GM19463 (cell line): ENCODE results near the gene ZNF692.
"Not testable (repeated sequence)": the region's sequence is repeated elsewhere in the genome, so short reads cannot be mapped to it uniquely, and the experiment has no call there.

Source experiments
- ATAC-seq: cut with Tn5 transposase; IDR thresholded peaks from one replicate; pipeline ENCODE4 v1.9.1; 2021; ENCODE audit warnings: mild to moderate bottlenecking, moderate library complexity; ENCODE audit not compliant: unreplicated experiment

Gene ZNF692, protein sequence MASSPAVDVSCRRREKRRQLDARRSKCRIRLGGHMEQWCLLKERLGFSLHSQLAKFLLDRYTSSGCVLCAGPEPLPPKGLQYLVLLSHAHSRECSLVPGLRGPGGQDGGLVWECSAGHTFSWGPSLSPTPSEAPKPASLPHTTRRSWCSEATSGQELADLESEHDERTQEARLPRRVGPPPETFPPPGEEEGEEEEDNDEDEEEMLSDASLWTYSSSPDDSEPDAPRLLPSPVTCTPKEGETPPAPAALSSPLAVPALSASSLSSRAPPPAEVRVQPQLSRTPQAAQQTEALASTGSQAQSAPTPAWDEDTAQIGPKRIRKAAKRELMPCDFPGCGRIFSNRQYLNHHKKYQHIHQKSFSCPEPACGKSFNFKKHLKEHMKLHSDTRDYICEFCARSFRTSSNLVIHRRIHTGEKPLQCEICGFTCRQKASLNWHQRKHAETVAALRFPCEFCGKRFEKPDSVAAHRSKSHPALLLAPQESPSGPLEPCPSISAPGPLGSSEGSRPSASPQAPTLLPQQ

DNA sequence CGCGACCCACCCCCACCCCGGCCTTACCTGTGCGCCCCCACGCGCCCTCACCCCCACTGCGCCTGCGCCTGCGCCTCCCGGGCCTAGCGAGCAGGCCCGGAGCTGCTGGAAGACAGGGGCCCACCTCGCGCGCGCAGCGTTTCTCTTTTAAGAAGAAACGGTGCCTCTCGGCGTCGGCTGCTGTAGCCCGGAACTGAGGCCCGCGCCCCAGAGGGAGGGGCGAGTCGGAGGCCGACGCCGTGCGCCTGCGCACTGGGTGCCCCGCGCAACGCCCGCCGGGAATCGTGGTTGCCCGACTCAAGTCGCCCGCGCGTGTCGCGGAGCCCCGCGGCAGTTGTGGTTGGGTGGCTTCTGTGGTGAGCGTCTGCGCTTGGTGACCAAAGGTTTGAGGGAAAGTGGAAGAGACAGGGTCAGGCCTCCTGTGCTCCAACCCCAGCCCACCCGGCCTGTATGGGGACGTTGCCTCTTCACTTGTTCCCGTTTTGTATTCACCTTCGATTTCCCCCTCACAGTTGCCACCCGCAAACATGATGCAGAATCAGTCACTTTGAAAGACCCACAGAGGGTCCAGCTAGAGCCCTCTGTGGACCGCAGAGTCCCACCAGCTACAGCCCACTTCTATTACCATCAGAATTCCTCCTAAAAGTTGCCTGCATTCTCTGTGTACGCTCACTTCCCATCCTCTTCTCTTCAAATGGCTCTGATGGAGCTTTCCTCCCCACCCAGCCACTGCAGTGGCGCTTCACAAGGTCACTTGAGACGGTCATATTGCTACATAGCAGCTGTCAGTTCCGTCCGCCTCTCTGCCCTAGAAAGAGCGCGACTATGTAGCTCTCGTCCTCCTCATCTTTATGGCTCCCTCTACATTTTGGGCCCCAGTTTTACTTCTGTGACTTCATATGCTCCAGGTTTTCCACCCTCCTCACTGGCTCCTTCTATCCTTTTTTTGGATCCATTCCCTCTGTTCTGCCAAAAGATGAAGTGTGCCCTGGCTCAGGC, at the start of gene ZNF692:
ZNF692 (minus strand) TSS at position 195 of the 999 bp plus-strand sequence. CDS start 776 bp downstream, outside the sequence.
- ATAC-seq = peak; percentile 81

DNA sequence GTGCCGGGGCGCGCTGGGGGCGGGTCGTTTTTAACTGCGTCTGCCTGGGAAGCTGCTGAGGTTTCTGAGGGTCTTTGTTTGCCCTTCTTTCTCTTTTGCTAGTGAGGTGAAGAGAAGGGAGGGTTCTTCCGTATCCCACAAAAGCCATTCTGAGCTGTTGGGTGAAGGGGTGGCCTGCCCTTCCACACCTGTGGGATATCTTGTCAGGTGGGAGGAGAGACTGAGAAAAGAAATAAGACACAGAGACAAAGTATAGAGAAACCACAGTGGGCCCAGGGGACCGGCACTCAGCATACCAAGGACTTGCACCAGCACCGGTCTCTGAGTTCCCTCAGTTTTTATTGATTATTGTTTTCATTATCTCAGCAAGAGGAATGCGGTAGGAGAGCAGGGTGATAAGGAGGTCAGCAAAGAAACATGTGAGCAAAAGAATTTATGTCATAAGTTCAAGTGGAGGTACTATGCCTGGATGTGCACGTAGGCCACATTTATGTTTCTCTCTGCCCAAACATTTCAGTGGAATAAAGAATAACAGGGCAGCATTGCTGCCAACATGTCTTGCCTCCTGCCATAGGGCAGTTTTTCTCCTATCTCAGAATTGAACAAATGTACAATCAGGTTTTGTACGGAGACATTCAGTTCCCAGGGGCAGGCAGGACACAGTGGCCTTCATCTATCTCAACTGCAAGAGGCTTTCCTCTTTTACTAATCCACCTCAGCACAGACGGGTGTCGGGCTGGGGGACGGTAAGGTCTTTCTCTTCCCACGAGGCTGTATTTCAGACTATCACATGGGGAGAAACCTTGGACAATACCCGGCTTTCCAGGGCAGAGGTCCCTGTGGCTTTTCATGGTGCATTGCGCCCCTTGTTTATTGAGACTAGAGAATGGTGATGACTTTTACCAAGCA, 48.1 kb upstream of the ZNF692 start:
- ATAC-seq = peak; percentile 14

DNA sequence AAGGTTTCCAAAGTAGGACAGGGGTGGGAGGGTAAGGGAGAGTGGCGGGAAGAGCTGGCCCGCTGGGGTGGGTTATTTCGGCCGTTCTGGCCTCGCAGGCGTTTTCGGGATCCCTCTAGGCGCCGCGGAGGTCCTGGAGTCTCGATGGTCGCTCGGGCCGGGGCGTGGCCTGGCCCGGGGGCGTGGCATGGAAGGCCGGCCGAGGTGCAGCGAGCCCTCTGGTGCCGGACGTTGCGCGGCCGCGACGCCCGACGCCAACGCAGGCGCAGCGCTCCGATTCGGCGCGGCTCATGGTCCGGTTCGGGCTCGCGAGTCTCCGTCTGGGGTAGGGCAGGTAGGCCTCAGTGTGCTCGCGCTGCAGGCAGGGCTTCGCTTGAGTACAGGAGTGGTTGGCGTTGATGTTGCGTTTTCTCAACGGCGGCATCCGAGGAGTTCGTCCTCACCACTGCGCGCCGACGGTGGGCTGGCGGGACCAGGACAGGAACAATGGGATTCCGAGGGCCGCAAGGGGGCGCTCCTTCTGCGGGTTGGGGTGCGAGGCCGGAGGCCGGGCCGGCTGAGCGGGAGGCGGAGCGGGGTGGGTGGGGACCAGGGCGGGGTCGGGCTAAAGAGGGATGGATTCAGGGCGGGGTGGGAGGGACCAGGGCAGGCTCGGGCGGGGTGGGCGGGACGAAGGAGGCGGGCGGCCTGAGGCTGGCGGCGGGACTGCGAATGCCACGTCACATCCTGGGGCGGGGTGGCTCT, 47.3 kb upstream of the ZNF692 start, which contains the start of gene PGBD2:
PGBD2 (plus strand) TSS at position 227 of the 744 bp plus-strand sequence. CDS start 7,628 bp downstream, outside the sequence.
- ATAC-seq = peak; percentile 88

DNA sequence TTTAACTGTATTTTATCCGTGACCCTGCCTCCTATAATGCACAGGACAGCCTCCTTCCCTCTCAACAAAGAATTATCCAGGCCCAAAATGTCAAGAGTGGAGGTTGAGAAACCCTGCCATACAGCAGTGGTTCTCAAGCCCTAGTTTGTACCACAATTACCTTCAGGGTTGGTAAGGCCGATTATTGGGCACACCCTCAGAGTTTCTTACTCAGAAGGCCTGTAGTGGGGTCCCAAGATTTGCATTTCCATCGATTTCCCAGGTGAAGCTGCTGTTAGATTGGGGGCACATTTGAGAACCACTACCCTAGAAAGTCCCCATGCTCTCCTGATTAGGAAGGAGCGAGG, 46.8 kb upstream of the ZNF692 start:
- no peak for ATAC-seq

DNA sequence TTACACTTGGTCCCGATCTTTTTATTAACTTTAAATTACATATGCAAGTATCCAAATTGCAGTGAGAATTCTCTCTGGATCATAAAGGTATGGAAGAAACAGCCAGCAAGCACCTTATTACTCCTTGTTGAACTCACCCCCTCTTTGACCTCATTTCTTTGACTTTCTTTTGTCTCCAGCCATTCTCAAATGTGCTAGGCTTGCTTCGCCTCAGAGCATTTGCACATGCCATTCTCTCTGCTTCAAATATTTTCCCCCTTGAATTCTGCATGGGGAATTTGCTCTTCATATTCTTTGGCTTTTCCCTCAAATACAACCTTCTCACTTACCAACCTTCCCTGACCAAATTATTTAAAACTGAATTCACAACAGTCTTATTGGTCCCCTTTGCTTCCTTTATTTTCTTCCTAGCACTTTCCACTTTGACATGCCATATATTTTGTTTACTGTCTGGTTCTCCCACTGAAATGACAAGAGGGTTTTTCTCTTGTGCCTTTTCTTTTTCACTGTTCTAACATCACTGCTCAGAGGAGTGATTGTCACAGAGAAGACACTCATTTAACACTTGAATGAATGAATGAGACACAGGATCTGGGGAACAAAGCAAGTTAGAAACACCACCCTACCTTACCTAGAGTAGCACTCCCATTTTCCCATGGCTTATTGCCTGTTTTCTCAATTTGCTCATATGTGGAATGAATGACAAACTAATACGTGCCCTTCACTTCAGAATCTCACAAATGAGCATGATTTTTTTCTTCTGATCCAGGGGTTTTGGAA, 45.7 kb upstream of the ZNF692 start:
- ATAC-seq = no peak

DNA sequence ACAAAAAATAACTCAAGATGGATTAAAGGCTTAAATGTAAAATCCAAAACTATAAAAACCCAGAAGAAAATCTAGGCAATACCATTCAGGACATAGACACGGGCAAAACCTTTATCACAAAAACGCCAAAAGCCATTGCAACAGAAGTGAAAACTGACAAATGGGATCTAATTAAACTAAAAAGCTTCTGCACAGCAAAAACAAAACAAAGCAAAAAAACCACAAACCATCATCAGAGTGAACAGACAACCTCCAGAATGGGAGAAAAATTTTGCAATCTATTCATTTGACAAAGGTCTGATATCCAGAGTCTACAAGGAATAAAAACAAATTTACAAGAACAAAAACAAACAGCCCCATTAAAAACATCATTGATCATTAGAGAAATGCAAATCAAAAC, 42.7 kb upstream of the ZNF692 start:
- ATAC-seq = no peak

DNA sequence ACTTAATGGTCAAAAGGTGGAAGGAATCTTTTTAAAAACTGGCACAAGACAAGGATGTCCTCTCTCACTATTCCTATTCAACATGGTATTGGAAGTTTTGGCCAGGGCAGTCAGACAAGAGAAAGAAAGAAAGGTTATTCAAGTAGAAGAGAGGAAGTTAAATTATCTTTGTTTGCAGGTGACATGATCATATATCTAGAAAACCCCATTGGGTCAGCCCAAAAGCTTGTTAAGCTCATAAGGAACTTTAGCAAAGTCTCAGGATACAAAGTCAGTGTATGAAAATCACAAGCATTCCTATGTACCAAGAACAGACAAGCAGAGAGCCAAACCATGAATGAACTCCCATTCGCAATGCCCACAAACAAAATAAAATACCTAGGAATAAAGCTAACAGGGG, 41.8 kb upstream of the ZNF692 start:
- no peak for ATAC-seq

DNA sequence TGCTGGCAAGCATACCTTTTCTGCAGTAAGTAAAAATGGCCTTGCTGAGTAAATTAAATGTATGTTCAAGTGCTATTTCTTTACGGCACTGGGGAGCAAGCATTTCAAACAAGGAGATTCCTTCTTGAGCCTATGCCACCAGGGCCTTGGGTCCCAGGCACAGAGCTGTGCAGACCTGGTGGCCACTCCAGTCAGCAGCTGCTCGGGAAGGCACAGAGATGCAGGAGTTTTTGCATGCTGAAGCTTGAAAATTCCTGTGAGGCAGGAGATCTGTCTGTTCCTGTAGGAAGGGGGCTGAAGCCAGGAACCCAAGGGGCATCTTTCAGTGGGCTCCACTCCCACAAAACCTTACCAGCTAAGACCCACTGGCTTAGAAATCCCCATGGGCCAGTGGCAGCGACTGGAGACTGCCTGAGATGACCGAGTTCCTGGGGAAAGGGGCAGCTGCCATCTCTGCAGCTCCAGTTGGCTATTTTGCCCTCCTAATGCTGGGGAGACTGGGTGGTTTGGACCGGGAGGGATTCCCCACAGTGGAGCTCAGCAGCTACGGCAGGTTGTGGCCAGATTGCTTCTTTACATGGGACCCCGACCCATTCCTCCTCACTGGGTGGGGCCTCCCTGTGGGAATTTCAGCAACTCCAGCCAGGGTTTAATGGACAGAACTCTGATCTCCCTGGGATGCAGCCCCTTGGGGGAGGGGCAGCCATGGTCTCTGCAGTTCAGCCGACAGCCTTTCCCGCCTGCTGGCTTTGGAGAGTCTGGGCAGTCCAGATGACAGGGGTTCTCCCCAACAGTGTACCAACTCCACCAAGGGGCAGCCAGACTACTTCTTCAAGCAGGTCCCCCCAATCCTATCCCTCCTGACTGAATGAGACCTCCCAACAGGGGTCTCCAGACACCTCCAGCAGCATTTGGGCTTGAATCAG, 38.8 kb upstream of the ZNF692 start:
- no peak for ATAC-seq

DNA sequence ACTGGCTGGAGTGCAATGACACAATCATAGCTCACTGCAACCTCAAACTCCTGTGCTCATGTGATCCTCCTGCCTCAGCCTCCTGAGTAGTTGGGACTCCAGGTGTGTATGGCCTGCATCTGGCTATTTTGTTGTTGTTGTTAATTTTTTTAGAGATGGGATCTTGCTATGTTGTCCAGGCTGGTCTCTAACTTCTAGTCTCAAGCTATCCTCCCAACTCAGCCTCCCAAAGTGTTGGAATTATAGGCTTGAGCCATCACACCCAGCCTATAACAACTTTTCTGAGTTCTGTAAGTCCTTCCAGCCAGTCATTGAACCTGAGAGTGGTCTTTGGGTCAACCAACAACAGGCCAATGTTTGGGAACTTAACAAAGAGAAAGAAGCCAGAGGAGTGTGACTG, 36.0 kb upstream of the ZNF692 start:
- ATAC-seq = no peak

DNA sequence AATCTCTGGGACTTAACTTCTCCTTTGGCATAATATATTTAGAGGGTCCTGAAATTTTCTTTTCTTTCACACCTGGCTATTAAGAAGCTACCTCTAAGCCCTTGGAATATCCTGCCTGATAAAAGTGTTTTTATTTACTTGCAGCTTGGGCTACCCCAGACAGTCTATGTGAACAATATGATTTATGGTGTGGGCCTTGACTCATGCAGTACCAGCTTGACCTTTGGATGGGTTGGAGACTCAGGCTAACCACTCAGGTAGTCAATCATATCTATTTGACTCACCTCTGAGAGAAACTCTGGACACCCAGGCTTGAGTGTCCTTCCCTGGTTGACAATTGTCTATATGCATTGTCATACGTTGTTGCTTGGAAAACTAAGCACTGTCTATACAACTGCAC, 33.7 kb upstream of the ZNF692 start:
- no peak for ATAC-seq

DNA sequence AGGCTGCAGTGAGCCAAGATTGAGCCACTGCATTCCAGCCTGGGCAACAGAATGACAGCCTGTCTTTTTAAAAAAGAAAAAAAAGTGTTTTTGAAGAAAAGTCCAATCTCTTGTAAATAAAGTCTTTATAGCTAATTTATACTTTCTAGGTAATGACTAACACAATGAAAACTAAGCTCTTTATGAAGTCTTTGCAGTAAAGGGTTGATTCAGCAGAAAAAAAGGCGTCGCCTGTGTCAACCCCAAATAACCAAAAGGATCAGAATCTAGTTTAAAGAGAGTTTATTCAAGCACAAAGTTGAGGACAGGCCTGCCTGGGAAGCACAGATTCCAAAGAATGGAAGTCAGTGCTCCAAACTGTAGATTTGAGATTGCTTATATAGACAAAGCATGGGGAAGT, 32.9 kb upstream of the ZNF692 start:
- no peak for ATAC-seq

DNA sequence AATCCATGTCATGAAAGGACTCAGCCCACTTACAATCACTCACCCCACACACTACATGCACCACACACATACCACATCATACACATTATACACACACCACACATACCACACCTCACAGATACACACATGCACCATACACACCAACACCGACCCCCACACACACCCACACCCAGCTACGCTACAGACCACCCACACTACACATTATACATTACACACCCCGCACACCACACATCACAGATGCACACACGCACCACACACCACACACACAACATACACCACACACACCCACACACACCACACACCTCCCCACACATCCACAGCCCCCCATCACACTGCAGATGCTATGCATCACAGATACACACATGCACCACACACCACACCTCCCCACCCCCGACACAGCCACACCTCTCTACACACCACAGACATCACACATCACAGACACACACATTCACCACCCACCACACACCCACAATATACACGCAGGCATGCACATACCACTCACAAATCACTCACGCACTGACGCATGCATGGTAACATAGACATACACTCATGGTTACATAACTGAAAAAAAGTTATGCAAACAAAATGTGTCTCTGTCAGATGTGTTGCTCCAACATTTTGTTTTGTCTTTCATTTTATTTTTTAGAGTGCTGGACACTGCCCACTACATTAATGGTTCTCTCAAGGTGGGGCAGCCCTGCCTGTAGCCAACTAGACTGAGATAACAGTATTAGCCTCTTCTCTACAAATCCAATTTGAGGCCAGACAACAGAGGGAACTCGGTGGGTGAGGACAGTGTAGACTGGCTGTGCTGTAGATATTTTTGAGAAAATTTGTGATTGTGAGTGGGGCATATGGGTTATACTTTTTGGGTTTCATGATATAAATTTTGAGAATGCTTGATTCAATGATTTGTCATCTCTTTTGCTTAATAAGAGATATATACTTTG, 31.9 kb upstream of the ZNF692 start:
- ATAC-seq = no peak

DNA sequence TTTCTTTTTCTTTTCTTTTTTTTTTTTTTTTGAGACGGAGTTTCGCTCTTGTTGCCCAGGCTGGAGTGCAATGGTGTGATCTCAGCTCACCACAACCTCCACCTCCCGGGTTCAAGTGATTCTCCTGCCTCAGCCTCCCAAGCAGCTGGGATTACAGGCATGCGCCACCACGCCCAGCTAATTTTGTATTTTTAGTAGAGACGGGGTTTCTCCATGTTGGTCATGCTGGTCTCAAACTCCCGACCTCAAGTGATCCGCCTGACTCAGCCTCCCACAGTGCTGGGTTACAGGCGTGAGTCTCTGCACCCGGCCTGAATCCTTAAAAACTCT, 31.0 kb upstream of the ZNF692 start:
- not testable (repeated sequence) for ATAC-seq

DNA sequence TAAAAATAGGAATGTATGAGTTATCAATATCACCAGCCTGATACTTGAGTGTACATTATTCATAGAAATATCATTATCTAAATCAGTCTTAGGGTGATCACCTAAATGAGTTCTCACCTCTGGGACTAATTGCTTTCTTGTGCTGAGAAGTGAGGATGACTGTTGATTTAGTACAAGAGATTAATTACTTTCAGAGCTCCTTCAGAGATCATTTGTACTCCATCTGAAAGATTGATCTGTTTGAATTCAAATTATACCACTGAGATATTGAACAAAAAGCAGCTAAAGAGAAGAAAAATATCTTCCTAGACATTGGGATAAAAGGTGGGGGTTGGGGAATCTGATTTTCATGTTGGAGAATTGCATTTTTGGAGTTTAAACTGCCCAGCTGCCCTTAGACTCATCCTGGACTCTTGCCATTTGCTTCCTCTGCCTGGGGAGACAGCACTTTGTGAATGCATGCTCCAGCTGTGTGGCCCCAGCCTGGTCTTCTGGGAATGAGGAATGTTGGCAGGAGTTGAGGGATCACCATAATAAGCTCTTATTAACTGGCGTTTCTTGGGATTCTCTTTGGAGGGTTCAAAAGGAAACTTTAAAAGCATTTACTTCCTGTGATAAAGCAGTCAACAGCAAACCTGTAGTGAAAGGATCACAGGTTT, 27.5 kb upstream of the ZNF692 start:
- ATAC-seq = no peak

DNA sequence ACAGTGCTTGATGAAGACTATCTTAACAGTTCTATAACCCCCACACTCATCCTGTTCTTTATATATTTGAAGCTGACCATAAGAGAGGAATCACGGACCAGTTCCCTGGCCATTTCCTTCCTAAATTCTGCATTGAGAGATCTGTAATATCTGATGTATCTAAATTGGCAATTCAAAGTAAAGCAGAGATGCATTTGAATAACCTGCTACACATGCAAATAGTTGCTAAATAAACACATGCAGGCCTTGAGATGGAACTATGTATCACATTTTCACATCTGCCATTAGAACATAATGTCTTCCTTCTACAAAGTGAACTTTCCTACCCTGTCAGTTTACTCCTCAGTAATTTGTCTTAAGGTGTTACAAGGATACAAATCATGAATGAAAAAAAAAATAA, 26.8 kb upstream of the ZNF692 start:
- no peak for ATAC-seq

DNA sequence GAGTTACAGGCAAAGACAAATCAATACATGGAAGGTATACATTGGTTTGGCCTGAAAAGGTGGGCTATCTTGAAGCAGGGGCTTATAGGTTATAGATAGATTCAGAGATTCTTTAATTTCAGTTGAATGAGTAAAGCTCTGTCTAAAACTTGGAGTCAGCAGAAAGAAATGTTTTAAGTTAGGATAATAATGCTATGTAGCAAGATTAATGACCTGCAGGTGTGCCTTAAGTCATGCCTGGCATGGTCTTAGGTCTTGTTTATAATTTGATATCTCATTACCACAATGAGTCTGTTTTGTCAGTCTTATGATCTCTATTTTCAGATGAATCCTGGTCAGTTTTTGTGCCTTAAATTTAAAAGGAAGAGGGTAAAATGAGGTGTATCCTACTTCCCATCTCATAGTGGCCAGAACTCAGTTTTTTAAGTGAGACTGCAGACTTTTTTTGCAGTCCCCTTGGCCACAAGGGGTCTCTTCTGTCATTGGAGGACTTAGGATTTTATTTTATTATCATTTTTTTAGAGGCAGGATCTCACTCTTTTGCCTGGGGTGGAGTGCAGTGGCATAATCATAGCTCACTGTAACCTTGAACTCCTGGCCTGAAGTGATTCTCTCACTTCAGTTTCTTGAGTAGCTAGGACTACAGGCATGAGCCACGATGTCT, 25.9 kb upstream of the ZNF692 start:
- ATAC-seq = no peak
